NOMO-1 treated with DMSO at 0.1 percent for 48 hours (cell line): ENCODE measurements around the gene ENPEP.
A peak's percentile ranks its signal among the peaks of the same experiment; 100 is the strongest.
"Not testable (repeated sequence)": the region's sequence is repeated elsewhere in the genome, so short reads cannot be mapped to it uniquely, and the experiment has no call there.

Experiments used
- DNase-seq: peaks from one replicate; lab custom pipeline; 2025; ENCODE audit not compliant: unreplicated experiment; lab: John Stamatoyannopoulos, UW

ENPEP gene

DNA sequence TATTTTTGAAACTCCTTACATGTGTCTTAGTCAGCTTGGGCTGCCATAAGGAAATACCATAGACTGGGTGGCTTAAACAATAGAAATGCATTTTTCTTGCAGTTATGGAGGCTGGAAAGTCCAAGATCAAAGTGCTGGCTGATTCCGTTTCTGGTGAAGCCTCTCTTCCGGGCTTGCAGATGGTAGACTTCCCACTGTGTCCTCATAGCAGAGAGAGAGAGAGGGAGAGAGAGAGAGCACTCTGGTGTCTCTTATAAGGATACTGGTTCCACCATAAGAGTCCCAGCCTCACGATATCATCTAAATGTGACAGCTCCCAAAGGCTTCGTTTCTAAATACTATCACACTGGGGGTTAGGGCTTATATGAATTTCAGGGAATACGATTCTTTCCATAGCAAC, 39.7 kb downstream of the ENPEP start:
- no peak for DNase-seq

DNA sequence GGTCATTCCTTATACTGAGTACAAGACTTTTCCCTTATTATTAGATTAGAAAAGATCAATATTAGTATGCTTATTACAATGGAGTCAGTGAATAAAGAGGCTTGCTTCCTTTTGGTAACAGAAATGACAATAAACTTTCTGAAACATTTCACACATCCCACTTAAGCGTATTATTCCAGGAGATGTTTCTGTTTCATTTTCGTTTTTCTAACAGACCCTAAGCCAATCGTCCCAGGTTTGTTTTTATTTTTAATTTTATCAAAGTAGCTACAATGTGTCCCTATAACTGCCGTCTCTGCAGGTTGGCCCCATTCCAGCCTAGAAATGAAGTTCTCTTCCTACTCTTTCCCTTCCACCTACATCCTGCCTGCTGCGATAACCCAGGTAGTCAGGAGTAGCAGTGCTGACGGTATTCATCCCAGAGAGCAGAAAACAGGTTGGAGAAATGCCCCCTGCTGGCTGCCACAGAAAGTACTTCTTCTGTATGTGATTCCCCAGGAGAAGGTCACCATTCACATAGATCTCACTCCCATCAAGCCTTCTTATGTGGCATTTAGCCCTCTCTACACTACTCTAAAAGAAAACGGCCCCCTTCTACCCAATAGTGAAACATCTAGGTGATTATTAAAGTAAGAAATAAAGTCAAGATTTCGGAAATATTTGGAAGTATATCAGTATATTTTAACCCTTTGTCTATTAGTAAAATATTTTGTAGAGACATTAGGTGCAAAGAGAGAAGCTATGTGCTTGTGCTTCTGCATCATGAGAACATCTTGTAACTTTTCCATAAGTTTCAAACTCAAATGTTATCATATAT, 40.4 kb downstream of the ENPEP start:
- DNase-seq, result peak; percentile 62

DNA sequence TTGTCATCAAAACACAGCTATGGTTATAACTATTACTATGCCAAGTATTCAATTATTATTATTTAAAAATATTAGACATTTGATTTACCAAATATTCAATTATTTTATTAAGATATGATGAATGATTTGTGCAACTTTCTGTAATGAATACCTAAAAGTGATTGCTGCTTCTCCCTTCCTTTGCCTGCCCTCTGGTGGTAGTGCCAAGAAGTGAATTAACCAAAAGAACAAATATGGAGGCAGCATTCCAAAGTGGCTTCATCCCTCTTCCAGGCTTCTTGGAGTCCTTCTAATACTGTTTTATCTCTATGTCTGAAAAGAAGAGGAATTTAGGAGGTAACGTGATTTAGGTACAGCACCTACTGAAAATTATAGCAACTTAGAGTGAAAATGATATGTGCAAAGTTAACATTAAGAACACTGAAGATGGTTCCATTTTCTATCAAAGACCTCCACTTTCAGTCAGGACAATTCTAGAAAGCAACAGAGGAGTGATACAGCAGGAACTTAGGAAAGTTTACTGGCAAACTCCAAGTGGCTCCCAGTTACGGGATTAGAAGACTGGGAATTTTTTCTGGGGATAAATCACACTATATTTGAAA, 43.0 kb downstream of the ENPEP start:
- no peak for DNase-seq

DNA sequence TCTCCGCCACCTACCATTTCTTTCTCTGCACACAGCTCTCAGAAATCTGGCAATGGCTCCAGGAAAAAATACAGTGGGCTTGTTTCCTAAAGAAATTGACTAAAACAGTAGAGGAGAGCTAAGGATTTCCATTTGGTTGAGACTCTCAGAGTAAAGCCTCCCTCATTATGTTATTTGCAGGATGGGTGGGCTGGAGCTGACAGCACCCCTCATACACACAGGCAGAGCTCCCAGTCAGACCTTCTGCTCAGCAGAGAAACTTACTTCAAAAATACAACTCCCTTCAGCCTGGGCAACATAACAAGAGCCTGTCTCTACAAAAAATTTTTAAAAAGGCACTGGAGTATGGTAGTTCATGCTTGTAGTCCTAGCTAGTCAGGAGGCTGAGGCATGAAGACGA, 44.9 kb downstream of the ENPEP start:
- no peak for DNase-seq

DNA sequence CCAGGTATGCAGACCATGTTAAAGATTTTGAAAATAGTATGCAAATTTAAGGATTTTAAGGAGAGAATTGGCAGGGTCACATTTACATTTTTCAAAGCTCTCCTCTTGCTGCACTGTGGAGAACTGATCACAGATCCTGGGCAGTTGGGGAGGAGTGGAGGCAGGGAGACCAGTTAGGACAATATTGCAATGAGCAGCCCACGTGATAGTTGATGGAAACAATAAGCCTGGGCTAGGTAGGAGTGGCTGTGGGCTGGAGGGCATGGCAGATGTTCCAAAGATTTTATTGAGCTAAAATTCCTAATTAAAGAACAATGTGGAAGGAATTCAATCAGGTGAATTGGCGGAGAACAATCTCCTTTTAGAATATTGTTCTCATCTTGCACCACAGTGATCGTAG, 50.6 kb downstream of the ENPEP start:
- no peak for DNase-seq

DNA sequence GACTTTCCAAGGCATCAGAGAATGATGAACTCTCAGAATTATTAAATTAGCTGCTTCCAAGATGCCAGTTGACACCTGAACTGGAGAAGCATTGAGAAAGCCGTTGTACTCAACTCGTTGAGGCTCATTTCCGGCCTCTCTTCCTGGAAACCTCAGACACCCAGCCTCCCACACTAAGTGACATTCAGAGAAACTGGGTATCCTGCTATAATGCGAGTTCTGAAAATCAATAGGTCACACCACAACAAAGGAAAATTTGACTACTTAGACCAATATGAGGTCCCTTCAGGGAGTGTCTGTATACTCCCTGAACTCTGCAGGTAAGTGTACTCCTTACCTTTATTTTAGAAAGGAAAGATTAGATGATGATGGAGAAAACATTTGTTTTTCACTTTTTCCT, 51.2 kb downstream of the ENPEP start:
- no peak for DNase-seq

DNA sequence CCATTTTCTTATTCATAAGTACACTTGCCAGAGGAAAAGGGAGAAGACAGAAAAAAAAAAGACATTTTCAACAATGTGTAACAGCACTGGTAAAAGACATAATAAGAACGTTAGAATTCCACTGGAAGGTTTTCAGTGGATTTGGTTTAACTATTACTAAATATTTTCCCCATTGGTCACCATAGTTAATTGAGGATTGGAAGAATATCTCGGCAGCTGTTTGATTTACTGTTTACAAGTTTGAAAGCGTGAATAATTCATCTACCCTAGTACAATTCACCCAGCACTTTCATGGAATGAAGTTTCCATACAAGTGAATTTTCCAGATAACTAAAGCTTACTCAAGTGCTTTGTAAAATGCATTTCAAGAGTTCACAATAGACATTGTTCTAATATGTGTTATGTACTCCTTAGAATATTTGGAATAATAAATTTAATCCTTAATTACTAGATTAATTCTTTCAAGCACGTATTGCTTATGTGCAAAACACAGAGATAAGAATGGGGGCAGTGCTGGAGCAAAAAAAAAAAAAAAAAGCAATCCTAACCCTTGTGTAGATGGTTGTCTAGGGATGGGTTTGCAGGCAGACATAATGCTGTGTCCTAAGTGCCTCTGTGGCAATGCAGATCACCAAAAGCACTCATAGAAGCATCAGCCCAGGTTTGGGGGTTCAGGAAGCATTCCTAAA, 57.1 kb downstream of the ENPEP start:
- no peak for DNase-seq

DNA sequence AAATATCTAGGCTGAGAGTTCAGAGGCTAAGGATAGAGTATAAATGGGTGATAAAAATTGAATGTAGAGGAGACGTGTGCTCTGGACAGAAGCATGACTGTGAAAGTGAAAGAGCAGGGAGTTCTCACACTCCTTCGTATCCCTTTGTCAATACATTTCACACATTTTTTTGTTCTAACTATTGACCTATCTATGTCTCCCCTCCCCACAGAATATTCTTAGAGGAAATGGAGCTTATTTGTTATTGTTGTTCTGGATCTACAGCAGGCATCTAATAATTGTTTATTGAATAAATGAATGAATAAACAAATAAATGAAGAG, 57.6 kb downstream of the ENPEP start:
- no peak for DNase-seq

DNA sequence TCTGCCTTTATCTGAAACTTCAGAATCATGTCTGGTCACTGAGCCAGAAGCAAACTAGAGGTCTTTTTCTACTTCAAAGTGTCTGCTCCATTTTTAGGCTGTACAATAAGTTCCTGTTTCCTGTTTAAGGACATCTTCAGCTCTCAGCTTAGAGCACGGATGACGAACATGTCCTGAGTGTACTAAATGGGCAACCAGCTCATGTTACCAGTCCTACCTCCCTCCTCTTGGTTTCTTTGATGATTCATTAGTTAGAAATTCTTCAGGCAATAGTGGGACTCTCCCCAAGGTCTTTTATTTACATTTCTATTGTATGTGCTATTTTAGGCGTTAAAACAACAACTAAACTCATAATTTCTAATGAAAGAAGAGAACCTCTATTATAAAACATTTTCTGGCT, 58.0 kb downstream of the ENPEP start:
- no peak for DNase-seq

DNA sequence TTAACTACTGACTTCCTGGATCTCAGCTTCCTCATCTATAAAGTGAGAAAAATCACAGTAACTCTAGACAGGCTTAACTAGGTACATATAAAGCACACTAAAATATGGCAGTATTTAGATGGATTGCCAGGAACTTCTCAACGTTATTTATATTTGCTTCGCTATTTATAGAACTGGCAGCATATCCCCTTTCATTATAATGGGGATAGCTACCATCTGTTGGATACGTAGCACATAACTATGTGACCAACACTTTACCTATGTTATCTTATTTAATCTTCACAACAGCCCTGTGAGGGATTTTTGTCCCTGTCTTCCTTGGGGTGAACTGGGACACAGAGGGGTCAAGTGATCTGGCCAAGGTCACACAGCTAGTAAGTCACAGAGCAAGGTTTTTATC, 64.6 kb downstream of the ENPEP start:
- no peak for DNase-seq

DNA sequence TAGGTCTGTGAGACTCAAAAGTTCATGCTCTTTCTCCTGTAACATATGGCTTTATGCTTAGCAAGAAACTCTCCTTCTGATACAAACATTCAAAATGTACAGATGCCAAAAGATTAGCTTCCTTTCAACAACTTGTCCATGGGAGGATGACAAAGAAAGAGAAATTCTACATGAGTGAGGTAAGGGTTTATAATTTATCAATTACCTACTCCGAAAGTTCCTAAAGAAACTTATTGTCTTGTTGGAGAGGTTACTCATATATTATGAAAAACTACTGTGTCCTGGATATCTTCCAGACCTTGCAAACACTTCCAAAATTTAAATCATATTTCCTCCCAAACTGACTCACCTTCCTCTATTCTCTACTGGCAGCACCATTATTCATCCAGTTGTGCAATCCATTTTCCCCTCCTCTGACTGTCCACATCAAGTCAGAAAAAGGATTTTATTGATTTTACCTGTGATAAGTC, 65.1 kb downstream of the ENPEP start:
- no peak for DNase-seq

DNA sequence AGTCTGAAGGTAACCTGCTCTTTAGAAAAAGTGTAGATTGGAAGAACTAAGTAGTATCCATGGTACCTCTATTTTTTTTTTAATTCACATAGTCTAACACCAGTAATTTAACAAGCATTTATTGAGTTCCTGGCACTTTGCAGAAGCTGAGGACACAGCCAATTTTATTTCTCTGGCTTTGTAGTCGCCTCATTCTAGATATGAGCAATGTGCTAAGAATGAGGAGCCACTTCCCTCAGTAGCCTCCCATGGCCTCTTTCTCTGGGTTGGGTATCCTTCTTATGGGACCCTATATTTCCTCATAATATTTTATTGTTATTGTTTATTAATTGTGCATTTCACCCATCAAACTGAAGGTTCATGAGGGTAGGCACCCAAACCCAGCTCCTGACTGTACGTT, 67.6 kb downstream of the ENPEP start:
- DNase-seq, result no peak

DNA sequence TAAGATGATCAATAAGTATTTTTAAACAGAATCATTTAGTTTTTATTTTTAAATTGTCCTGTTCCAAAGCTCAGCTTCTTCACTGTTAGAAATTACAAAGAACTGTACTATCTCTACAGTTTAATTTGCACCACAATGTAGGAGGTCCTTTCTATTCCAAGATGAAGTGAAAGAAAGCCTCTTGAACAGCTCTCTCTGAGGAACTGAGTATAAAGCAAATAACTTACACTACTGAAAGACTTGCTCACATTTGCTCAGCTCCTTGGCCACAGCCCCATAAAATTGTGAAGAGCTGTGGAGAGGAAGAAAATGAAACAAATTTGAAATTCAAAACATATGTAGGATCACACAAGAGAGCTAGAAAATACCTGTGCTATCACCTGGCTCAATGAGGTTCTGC, 68.6 kb downstream of the ENPEP start:
- no peak for DNase-seq

DNA sequence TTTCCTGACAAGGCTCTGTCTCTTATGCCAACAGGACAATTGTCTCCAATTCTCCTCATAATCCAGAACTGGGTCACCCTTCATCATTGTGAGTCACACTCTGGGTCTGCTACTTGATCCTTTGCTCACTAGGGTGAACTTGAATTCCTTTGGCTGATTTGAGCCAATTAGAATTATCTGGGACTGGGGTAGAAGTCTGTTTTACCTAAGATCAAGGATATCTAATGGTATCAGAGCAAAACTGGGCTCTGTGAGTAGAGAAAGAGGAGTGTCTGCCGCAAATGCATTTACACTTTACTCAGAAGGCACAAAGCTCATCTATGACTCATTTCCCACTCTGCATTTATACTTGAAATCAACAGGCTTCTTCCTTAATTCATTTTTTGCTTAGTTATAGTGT, 74.3 kb downstream of the ENPEP start:
- DNase-seq, result no peak

DNA sequence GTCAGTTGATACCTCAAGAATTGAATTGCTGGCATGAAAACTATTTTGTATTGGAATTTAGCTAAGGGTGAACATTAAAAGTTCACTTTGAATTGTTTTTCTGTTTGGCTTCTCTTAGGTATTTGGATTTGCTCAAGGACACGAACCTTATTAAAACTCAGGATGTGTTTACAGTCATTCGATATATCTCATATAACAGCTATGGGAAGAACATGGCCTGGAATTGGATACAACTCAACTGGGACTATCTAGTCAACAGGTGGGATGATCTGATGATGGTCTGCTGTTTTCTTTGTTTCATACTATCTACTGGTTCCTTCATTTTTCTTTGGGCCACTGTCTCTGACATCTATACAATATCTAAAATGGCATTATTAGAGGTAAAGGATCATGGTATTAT, 77.2 kb downstream of the ENPEP start:
- DNase-seq, result no peak

DNA sequence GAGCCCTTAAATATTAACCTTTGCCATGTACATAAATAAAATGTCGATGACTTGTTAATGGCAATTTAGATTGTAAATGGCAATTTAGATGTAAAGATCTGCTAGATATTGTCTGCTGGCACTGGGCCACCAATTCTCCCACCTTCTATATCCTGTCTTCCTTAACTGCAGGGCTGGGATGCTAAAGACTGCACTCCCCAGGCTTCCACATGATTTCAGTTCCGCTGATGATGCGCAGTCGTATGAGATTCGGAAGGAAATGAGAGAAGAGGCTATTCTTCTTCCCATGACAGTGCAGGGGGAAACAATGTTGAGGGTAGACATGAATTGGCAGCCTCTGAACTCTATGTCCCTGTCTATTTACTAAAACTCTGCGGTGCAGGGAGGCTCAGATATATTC, 91.3 kb downstream of the ENPEP start:
- no peak for DNase-seq

DNA sequence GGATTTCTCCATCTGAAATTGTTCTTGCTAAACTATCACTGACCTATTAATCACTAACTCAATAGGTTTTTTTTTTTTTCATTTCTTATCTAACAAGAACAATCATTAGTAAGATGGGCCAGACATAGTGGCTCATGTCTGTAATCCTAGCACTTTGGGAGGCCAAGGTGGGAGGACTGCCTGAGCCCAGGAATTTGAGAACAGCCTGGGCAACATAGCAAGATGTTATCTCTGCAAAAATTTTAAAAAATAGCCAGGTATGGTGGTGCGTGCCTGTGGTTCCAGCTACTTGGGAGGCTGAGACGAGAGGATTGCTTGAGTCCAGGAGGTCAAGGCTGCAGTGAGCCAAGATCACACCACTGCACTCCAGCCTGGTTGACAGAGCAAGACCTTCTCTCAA, 100.7 kb downstream of the ENPEP start:
- DNase-seq, result not testable (repeated sequence)

DNA sequence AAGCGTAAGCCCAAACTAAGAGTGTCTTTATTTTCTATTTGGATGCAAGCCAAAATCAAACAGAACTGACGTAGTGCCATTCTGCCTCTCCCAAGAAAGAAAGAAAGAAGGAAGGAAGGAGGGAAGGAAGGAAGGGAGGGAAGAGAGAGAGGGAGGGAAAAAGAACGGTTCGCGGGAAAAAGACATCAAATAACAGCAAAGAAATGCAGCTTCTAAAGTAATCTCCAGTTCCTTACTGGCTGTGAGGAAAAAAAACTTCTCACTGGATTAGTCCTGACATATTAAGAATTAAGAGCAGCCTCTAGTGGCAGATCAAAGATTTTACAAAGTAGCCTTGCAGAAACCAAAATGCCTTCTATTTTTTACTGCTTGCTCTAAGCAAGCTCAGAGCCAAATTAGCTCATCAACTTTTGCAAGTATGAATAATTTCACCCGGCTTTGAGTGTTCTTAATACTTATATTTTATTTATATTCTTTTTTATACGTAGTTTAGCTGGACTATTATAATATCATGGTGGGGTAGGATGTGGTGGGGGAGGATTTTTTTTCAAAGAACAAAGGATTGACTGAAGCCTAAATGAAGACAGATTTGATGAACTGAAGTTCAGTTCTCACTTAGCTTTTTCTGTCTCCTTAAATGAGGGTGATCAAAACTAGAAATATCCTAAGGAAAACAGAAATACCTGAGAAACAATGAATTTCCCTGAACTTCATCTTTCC, 110.3 kb downstream of the ENPEP start:
- DNase-seq, result peak; percentile 16

DNA sequence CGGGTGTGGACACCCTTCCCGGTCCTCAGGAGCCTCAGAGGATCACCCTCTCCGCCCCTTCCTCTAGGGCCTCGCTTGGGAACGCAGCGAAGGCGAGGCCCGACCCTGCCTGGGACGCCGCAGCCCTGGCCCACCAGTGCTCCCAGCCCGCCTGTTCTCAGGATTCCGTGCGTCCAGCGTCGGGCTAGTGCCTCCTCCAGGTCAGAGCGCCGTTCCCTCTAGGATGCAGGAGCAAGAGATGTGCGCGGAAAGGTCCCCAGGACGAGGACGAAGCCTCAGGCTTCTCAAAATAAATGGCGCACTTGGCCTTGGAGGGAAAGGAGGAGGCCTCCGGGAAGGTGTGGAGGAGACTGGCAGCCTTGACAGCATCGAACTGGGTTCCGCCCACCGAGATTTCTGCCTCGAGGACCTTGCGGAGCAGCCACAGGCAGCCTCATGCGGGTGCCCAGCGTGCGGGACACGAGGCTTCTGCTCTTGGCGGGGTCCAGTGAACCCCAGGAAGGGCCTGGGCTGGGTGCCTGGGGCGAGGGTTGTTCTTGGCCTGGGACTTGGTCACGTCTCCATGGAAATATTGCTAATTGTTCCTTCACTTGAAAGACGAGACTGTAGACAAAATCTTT, 111.8 kb downstream of the ENPEP start:
- no peak for DNase-seq

DNA sequence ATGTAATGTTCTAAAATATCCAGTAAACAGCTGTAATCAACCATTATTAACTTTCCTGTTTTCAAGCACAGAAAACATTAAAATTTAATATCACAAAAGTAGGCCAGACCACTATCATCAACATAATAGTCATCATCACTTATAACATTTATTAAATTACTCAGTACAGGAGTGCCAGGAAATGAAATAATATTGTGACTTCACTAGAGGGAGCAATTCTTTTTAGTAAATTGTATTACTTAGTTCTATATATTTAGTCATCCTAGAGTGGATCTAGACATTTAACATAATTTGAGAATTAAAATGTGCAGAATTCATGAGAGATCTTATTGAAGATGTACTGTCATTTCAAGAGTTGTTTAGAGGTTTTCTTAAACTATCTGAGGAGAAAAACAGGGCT, 113.3 kb downstream of the ENPEP start:
- no peak for DNase-seq

DNA sequence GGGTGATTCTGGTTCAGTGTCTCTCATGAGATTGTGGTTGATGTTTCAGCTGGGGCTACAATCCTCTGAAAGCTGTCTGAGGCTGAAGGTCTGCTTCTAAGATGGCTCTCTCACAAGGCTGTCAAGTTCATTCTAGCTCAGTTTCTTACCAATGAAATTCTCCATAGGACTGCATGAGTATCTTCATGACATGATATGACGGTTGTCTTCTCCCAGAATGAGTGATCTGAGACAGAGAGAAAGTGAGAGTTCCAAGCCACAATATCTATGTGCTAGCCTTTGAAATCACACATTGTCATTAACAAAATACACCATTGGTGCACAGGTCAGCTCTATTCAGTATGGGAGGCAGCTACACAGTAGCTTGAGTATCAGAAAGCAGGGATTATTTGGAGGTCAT, 119.6 kb downstream of the ENPEP start:
- DNase-seq, result no peak
